Neural progenitor cell (in vitro differentiated cells): ENCODE results near the gene PLVAP.

Source experiments
- CTCF ChIP-seq: fragments of 200-600 bp; sonication (generic); IDR thresholded peaks from 2 replicates; pipeline ENCODE4 v1.5.1; 2017; ENCODE audit warnings: antibody characterized with exemption, mild to moderate bottlenecking
- EZH2 ChIP-seq: fragments of 200-600 bp; sonication (generic); IDR thresholded peaks from 2 replicates; pipeline ENCODE4 v1.6.1; 2017; ENCODE audit warnings: antibody characterized with exemption, mild to moderate bottlenecking, moderate library complexity
- EZH2phosphoT487 ChIP-seq: fragments of 200-600 bp; sonication (generic); IDR thresholded peaks from 2 replicates; pipeline ENCODE4 v1.6.1; 2017; ENCODE audit warnings: antibody characterized with exemption

GRCh38 chr19:17353386-17353785 lies 23.8 kb downstream of the PLVAP start:
- no peak for TF ChIP-seq CTCF
- no peak for TF ChIP-seq EZH2phosphoT487
- TF ChIP-seq EZH2, result no peak
